ACC112 (cell line): ENCODE measurements around the gene EAPP.

Experiments
- H2AFZ ChIP-seq: fragments of 200-600 bp; sonication (generic); one replicate; pipeline ENCODE4 v1.6.0; 2017; ENCODE audit warnings: antibody characterized with exemption, low read length; ENCODE audit not compliant: unreplicated experiment
- H3K27ac ChIP-seq: fragments of 200-600 bp; sonication (generic); 2 replicates; pipeline ENCODE4 v1.5.1; 2014; ENCODE audit warnings: low read depth, mild to moderate bottlenecking, antibody characterized with exemption, low read length, moderate library complexity
- H3K27me3 ChIP-seq: fragments of 200-600 bp; sonication (generic); 2 replicates; pipeline ENCODE4 v1.6.1; 2014; ENCODE audit warnings: mild to moderate bottlenecking, antibody characterized with exemption, low read length, moderate library complexity, mixed read lengths; ENCODE audit not compliant: insufficient read depth
- H3K36me3 ChIP-seq: fragments of 200-600 bp; sonication (generic); 2 replicates; pipeline ENCODE4 v1.6.1; 2016; ENCODE audit warnings: mild to moderate bottlenecking, antibody characterized with exemption, low read length, moderate library complexity, mixed read lengths; ENCODE audit not compliant: insufficient read depth
- H3K4me1 ChIP-seq: fragments of 200-600 bp; sonication (generic); one replicate; pipeline ENCODE4 v1.6.1; 2016; ENCODE audit warnings: low read length, mixed read lengths; ENCODE audit not compliant: insufficient read depth, unreplicated experiment, control insufficient read depth
- H3K4me3 ChIP-seq: fragments of 200-600 bp; sonication (generic); 2 replicates; pipeline ENCODE4 v1.5.1; 2014; ENCODE audit warnings: mild to moderate bottlenecking, low read depth, low read length
- H3K79me2 ChIP-seq: fragments of 200-600 bp; sonication (generic); one replicate; pipeline ENCODE4 v1.6.0; 2016; ENCODE audit warnings: low read length; ENCODE audit not compliant: control insufficient read depth, unreplicated experiment, insufficient read depth

The EAPP gene

DNA sequence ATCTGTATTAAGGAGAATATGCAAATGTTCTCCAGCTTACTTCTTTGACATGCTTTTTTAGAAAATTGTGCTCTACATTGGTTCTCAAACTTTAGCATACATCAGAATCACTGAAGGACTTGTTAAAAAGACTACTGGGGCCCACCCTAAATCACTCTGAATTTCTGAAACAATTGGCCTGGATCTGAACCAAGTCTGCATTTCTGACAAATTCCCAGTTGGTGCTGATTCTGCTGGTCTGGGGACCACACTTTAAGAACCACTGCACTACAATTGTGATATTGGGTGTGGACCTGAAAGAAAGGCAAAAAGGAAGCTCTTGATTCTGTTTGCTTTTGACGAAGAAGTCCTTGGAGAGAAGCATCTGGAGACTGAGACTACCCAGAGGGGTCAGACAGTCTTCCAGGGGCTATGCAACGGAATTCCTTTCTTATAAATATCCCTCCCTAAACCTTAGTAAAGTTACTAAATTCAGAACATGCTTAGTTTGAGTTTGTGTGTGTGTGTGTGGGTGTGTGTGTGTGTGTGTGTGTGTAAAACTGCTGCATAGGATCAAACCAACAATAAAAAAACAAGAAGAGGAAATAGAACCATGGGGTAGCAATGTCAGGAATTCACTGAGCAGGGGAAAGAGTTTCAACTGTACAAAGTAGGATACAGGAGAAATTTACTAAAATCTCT is 36.8 kb downstream of the EAPP start:
- Histone ChIP-seq H3K27ac (peak overlapping the region; percentile 64), H2AFZ (peak overlapping the region; percentile 88)

DNA sequence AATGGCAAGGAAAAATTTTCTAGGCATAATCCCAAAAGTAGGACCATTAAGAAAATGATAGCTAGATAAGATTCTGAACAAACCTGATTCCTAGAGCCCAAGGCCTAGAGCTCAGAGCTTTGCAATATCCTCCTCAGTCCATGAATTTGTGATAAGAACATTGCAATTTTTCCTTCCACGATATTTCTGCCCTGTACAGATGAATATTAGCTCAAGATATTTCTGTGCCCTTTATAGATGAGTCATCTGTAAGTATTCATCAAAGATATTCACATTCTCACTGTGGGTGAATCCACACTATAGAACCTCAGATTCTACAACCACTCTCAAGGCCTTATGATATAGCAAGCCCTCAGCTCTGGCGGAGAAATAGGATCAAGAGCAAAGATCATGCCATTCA is 37.5 kb downstream of the EAPP start:
- peak overlapping the region; percentile 64 for H3K27ac ChIP-seq

More for the DNA sequence above, 36.8 kb downstream of the EAPP start:
- Histone ChIP-seq H3K79me2 (no peaks in the 10 kb centered on the region), H3K4me3 (peak overlapping the region; percentile 2; the same call in 1 of the 2 replicates), H3K36me3 (no peaks in the 10 kb centered on the region), H3K27me3 (no peaks in the 10 kb centered on the region), H3K4me1 (peaks cover 24% of the 10 kb centered on the region)

DNA sequence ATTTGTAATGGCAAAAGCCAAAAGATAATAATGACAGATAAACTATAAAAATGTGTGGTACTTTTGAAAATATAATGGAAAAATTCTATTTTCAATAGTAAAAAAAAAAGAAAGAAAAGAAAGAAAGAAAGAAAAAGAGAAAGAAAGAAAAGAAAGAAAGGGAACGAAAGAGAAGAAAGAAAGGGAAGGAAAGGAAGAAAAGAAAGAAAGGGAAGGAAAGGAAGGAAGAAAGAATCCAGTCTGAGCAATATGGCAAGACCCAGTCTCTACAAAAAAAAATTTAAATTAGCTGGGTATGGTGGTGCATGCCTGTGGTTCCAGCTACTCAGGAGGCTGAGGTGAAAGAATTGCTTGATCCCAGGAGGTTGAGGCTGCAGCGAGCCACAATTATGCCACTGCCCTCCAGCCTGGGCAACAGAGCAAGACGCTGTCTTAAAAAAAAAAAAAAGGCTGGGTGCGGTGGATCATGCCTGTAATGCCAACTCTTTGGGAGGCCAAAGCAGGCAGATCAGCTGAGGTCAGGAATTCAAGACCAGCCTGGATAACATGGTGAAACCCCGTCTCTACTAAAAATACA is 38.4 kb downstream of the EAPP start:
- Histone ChIP-seq H3K79me2 (no peaks in the 10 kb centered on the region), H2AFZ (no peak overlapping the region), H3K27ac (no peak overlapping the region), H3K4me3 (no peak overlapping the region), H3K36me3 (no peaks in the 10 kb centered on the region), H3K4me1 (peaks cover 38% of the 10 kb centered on the region), H3K27me3 (no peaks in the 10 kb centered on the region)

More for the DNA sequence above, 37.5 kb downstream of the EAPP start:
- Histone ChIP-seq H3K4me3 (peak overlapping the region; percentile 2; the same call in 1 of the 2 replicates), H3K4me1 (peaks cover 30% of the 10 kb centered on the region), H3K36me3 (no peaks in the 10 kb centered on the region), H3K79me2 (no peaks in the 10 kb centered on the region), H2AFZ (peak overlapping the region; percentile 88), H3K27me3 (no peaks in the 10 kb centered on the region)

DNA sequence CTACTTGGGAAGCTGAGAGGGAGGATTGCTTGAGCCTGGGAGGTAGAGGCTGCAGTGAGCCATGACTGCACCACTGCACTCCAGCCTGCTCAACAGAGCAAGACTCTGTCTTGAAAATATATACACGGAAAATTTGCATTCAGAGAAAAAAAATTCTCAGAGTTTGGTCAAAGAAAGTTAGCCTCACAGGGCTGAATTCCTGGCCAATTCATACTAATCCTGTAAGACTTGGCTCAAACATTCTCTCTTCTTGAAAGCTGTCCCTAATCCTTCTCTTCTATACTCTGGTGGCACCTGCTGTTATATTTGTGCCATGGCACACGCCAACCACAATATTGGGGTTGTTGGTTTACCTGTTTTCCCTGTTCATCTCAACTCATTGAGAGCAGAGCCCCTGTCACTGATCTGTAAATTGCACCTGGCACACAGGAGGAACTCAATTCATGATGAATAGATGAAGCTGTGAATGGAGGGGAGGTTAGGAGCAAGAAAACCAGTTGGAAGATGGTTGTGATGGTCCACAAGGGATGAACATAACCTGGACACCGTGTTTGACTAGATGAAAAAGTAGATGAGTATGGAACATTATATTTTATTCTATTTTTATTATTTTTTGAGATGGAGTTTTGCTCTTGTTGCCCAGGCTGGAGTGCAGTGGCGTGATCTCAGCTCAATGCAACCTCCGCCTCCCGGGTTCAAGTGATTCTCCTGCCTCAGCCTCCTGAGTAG is 40.7 kb downstream of the EAPP start:
- Histone ChIP-seq H2AFZ (no peak overlapping the region), H3K4me3 (no peak overlapping the region), H3K4me1 (peaks cover 39% of the 10 kb centered on the region), H3K27ac (no peak overlapping the region), H3K36me3 (no peaks in the 10 kb centered on the region), H3K79me2 (no peaks in the 10 kb centered on the region), H3K27me3 (no peaks in the 10 kb centered on the region)

DNA sequence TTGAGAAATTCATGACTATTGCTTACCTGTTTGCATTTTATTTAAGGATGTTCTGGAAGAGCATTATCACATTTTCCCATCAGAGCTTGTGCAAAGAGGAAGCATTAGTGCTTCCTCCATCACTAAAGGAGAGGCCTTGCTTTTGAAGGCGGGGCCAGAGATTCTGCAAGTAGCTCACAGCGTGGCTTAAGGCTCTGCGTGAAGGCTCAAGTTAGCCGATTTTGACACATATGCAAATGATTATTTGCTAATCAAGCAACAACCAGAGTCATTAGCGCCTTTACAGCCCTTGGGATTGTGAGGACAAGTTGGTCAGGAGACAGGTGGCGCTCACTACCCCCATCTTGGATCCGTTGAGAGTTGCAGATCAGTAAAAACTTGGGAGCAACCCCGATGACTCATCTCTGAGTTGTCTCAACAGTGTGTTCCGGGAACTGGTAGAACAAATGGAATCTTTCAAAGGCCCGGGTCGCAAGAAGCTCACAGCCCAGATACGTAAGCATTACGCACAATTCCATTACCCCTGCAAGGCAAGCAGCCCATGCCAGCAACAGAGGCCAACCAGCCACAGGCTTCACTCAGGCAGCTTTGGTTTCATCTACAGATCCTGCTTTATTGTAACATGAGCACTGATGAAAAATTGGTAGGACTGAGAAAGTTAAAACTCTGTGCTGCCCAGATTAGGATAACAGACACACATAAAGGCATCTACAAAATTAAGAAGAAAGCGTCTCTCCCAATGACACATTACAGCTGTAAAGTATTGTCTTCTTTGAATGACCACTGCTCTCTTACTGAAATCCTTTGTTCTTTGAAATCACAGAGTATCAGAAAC is 42.6 kb downstream of the EAPP start:
- H3K4me3 ChIP-seq, result peak overlapping the region; percentile 19; the same call in 1 of the 2 replicates
- no peaks in the 10 kb centered on the region for H3K27me3 ChIP-seq
- H3K36me3 ChIP-seq, result no peaks in the 10 kb centered on the region
- peak overlapping the region; percentile 91 for H2AFZ ChIP-seq
- peak overlapping the region; percentile 94 for H3K27ac ChIP-seq
- peaks cover 23% of the 10 kb centered on the region for H3K4me1 ChIP-seq
- no peaks in the 10 kb centered on the region for H3K79me2 ChIP-seq

DNA sequence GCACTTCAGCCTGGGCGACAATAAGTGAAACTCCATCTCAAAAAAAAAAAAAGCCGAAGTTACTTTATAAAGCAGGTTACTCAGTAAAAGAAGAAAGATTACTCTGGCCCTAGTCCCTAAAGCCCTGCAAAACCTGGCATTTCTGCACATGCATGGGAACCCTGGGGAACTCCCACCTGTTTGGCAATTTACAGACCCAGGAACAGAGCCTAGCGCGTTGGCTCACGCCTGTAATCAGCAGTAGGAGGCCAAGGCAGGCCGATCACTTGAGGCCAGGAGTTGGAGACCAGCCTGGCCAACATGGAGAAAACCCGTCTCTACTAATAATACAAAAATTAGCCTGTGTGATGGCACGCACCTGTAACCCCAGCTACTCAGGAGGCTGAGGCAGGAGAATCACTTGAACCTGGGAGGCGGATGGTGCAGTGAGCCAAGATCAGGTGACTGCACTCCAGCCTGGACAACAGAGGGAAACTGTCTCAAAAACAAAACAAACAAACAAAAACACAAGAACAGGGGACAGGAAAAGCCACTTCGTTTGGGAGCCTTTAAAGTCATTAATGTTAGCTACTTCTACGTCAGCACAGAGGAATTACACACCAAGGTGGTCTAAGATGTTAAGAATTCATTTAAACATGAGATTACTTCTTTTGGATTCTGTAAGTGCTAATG is 43.4 kb downstream of the EAPP start:
- no peaks in the 10 kb centered on the region for H3K79me2 ChIP-seq
- H3K36me3 ChIP-seq, result no peaks in the 10 kb centered on the region
- H3K4me1 ChIP-seq, result peaks cover 19% of the 10 kb centered on the region
- peak overlapping the region; percentile 94 for H3K27ac ChIP-seq
- peak overlapping the region; percentile 91 for H2AFZ ChIP-seq
- H3K27me3 ChIP-seq, result no peaks in the 10 kb centered on the region
- 0 out of 2 replicates have a peak overlapping the region, but pooled peaks have one; percentile 9 for H3K4me3 ChIP-seq

DNA sequence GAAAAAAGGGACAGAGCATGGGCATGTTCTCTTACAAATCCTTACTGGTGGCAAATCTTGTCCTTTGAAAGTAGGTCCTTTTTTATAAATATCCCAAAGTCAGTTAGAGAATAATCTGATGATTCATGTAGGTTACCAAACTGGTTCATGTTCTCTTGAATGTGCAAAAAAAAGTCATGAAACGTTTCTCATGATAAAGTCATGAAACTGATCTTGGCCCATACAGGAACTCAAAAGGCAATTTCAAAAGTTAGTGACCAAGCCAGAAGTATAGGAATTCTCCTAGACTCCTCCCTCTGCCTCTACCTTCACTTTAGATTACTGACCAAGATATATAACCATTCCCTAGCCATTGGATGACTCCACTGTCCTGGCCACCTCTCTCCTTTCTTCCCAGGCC is 50.2 kb downstream of the EAPP start:
- no peaks in the 10 kb centered on the region for H3K79me2 ChIP-seq
- H3K27me3 ChIP-seq, result no peaks in the 10 kb centered on the region
- no peak overlapping the region for H3K27ac ChIP-seq
- no peaks in the 10 kb centered on the region for H3K4me1 ChIP-seq
- H3K4me3 ChIP-seq, result no peak overlapping the region
- no peak overlapping the region for H2AFZ ChIP-seq
- no peaks in the 10 kb centered on the region for H3K36me3 ChIP-seq

DNA sequence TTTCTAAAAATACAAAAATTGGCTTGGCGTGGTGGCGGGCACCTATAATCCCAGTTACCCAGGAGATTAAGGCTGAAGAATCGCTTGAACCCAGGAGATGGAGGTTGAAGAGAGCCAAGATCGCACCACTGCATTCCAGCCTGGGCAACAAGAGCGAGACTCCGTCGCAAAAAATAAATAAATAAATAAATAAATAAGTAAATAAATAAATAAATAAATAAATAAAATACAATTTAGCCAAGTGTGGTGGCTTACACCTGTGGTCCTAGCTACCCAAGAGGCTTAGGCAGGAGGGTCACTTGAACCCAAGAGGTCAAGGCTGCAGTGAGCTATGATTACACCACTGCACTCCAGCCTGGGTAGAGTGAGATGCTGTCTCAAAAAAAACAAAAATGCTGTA is 51.0 kb downstream of the EAPP start:
- H3K79me2 ChIP-seq, result no peaks in the 10 kb centered on the region

DNA sequence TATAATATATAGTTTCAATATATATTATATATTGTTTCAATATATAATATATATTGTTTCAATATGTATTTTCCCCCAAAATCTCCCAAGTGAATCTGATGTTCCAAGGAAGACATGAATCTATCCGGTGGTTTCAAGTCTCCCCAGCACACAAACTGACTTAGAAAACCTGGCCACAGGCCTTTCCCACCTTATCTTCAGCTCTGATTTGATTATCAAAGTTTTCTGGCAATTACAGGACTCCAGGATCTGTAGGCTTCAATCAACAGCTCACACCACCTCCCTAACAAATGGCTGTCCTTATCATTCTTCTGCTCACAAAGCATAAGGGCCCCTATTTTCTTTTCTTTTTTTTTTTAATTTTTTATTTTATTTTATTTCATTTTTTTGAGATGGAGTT is 54.8 kb downstream of the EAPP start:
- H3K79me2 ChIP-seq, result no peaks in the 10 kb centered on the region
- H2AFZ ChIP-seq, result no peak overlapping the region
- H3K27ac ChIP-seq, result no peak overlapping the region
- H3K36me3 ChIP-seq, result no peaks in the 10 kb centered on the region
- H3K4me3 ChIP-seq, result no peak overlapping the region
- no peaks in the 10 kb centered on the region for H3K27me3 ChIP-seq
- no peaks in the 10 kb centered on the region for H3K4me1 ChIP-seq

More for the DNA sequence above, 51.0 kb downstream of the EAPP start:
- Histone ChIP-seq H3K27ac (no peak overlapping the region), H2AFZ (no peak overlapping the region), H3K36me3 (no peaks in the 10 kb centered on the region), H3K4me1 (no peaks in the 10 kb centered on the region), H3K27me3 (no peaks in the 10 kb centered on the region), H3K4me3 (no peak overlapping the region)

DNA sequence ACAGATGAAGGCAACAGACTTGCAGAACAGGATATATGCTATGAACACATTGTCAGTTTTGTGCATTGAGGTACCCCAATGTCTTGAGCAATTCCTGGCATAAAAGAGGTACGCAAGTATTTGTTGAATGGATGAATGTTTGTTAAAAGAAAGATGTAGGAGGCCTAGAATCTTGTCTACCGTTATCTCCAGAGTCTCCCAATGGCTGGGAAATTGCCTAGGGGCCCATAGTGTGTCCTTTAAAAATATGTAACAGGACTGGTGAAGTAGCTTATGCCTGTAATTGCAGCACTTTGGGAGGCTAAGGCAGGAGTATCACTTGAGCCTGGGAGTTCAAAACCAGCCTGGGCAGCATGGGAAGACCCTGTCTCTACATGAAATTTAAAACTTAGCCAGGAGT is 57.0 kb downstream of the EAPP start:
- H3K4me1 ChIP-seq, result no peaks in the 10 kb centered on the region
- no peaks in the 10 kb centered on the region for H3K79me2 ChIP-seq
- H2AFZ ChIP-seq, result no peak overlapping the region
- no peaks in the 10 kb centered on the region for H3K36me3 ChIP-seq
- H3K27ac ChIP-seq, result no peak overlapping the region
- H3K27me3 ChIP-seq, result no peaks in the 10 kb centered on the region
- no peak overlapping the region for H3K4me3 ChIP-seq
